IPS-15b (cell line): ENCODE measurements around the gene PSG6.
"Not testable (repeated sequence)": the region's sequence is repeated elsewhere in the genome, so short reads cannot be mapped to it uniquely, and the experiment has no call there.

Experiments
- H3K27me3 ChIP-seq: one replicate; pipeline ENCODE4 v1.6.1; 2013; ENCODE audit warnings: low read length; ENCODE audit not compliant: control insufficient read depth, insufficient read depth
- H3K36me3 ChIP-seq: one replicate; pipeline ENCODE4 v1.6.1; 2013; ENCODE audit warnings: low read length; ENCODE audit not compliant: control insufficient read depth, insufficient read depth
- H3K4me1 ChIP-seq: one replicate; pipeline ENCODE4 v1.6.1; 2013; ENCODE audit warnings: mild to moderate bottlenecking, low read length; ENCODE audit not compliant: control insufficient read depth, insufficient read depth
- H3K4me3 ChIP-seq: one replicate; pipeline ENCODE4 v1.5.1; 2013; ENCODE audit warnings: low read depth, low read length
- H3K9ac ChIP-seq: one replicate; pipeline ENCODE4 v1.6.1; 2013; ENCODE audit warnings: low read depth, mild to moderate bottlenecking, low read length
- H3K9me3 ChIP-seq: one replicate; pipeline ENCODE4 v1.6.1; 2013; ENCODE audit warnings: mild to moderate bottlenecking, low read length; ENCODE audit not compliant: control insufficient read depth, insufficient read depth

The PSG6 gene

DNA sequence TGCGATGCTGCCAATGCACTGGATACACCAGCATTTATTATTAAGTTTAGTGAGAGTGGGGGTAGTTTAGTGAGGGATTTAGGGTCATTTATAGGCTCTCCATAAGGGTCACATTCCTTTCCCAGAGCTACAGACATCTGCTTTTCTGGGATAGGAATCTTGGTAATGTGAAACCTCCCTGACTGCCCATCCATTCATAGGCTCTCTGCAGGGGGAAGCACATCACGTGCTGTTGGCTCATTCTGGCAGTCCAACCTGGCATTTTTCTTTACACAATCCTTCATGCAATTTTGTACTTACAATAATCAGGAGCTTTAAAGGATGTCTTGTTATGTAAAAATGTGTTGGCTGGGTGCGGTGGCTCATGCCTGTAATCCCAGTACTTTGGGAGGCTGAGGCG lies 17.1 kb downstream of the PSG6 start:
- not testable (repeated sequence) for H3K4me1 ChIP-seq

DNA sequence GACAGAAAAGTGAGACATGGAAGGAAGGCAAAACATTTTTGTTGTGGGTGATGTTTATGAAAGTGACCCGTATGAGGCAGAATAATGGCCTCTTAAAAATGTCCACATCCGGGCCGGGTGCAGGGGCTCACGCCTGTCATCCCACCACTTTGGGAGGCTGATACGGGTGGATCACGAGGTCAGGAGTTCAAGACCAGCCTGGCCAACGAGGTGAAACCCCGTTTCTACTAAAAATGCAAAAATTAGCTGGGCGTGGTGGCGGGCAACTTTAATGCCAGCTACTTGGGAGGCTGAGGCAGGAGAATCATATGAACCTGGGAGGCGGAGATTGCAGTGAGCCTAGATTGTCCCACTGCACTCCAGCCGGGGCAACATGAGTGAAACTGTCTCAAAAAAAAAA lies 18.0 kb downstream of the PSG6 start:
- H3K36me3 ChIP-seq, H3K9me3 ChIP-seq, H3K9ac ChIP-seq, H3K4me3 ChIP-seq, H3K27me3 ChIP-seq, H3K4me1 ChIP-seq: not testable (repeated sequence)

More for the DNA sequence above, 17.1 kb downstream of the PSG6 start:
- H3K4me3 ChIP-seq, H3K9me3 ChIP-seq, H3K36me3 ChIP-seq, H3K27me3 ChIP-seq, H3K9ac ChIP-seq: not testable (repeated sequence)

DNA sequence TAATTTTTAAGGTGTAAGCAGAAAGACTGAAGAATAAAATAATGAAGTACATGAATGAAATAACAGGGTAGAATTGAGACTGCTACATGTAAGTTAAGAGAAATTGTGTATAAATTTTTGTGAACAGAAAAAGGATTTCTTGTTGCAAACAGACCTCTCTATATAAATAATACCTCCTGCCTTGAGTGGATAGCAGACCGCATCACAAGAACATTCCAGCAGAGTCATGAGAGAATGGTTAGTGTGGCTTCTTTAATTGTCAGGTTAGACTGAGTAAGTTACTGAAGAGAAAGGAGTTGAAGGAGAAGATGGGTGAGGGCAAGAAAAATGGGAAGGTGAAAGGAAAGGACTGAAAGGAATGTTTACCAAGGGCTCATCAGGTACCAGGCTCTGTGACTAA lies 18.6 kb downstream of the PSG6 start:
- not testable (repeated sequence) for H3K4me3 ChIP-seq, H3K9ac ChIP-seq, H3K27me3 ChIP-seq, H3K4me1 ChIP-seq, H3K9me3 ChIP-seq, H3K36me3 ChIP-seq

DNA sequence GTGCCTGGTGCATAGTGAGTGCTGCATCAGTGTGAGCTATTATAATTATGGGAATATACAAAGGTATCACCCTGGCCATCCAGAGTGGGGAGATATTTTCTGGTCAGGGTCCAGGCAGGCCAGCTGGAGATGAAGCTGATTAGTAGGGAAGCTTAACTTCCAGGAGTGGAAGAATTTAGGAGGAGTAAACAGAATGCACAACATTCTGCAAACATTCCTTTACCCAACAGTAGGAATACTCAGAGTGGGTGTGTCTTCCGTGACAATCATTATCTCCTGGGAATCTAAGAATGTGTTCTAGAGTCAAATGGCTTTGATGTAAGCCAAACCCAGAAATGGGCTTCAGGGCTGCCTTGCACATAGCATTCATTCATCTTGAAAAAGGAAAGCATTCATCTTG lies 19.0 kb downstream of the PSG6 start:
- H3K27me3 ChIP-seq, H3K9me3 ChIP-seq, H3K4me1 ChIP-seq, H3K36me3 ChIP-seq, H3K4me3 ChIP-seq, H3K9ac ChIP-seq: not testable (repeated sequence)

DNA sequence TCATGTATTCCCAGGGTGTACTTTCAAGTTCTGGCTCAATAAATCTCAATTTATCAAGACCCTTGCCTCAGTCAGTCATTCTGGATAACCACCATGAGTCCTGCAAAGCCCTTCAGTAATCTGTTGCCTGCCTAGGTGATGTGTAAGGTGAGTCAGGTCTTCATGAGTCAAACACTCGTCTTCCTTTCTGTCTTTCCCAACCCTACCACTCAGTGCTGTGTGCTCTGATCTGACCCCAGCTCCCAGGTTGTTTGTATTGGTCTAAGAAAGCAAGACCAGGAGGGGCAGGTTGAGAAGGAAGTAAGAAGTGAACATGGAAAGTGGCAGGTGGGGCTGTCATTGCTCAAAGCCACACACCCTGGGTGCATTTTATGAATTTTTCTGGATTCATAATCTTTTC lies 20.0 kb downstream of the PSG6 start:
- not testable (repeated sequence) for H3K4me3 ChIP-seq, H3K27me3 ChIP-seq, H3K4me1 ChIP-seq, H3K36me3 ChIP-seq, H3K9ac ChIP-seq, H3K9me3 ChIP-seq

- not testable (repeated sequence) for H3K27me3 ChIP-seq, H3K9ac ChIP-seq, H3K36me3 ChIP-seq
Observed at GRCh38 chr19:42890446-42890845, 27.2 kb downstream of the PSG6 start.

DNA sequence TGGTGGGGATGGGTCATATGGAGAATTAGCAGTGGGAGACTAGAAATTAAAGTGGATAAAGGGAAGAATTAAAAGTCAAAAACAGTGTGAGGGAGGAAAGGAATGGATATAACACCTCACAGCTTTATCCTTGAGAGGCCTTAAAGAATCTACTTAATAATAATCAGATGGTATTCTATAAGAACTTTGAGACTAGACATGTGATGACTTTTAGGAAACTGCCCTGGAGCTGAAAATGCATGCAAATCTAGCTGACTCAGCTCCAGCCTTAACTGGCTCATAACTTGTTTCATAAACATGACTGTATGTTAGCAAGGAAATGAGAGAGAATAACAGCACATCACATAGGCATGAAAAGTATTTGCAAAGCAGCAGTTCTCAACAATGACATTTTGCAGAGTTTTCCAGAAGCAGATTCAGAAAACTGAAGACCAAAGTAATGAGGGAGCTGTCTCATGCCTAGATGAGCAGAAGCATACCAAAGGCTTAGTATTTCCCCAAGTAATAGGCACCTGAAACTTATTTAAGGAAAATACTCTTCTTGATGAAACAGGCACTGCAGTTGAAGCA lies 29.7 kb downstream of the PSG6 start:
- not testable (repeated sequence) for H3K9me3 ChIP-seq, H3K4me3 ChIP-seq, H3K27me3 ChIP-seq, H3K4me1 ChIP-seq, H3K36me3 ChIP-seq, H3K9ac ChIP-seq

More at GRCh38 chr19:42890446-42890845, 27.2 kb downstream of the PSG6 start:
- not testable (repeated sequence) for H3K4me1 ChIP-seq, H3K9me3 ChIP-seq, H3K4me3 ChIP-seq

DNA sequence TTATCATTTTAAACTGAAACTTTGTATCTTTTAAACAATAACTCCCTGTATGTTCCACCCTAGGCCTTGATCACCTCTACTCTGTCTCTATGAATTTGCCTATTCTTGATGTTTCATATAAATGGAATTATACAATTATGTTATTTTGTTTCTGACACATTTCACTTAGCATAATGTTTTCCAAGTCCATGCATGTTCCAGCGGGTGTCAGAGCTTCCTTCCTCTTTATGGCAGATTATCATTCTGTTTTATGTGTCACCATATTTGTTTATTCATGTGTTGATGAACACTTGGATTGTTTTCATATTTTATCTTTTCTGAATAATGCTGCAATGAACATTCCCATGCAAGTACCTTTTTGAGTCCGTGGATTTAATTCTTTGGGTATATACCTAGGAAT lies 35.0 kb downstream of the PSG6 start:
- not testable (repeated sequence) for H3K36me3 ChIP-seq, H3K27me3 ChIP-seq, H3K9me3 ChIP-seq, H3K9ac ChIP-seq, H3K4me1 ChIP-seq, H3K4me3 ChIP-seq

DNA sequence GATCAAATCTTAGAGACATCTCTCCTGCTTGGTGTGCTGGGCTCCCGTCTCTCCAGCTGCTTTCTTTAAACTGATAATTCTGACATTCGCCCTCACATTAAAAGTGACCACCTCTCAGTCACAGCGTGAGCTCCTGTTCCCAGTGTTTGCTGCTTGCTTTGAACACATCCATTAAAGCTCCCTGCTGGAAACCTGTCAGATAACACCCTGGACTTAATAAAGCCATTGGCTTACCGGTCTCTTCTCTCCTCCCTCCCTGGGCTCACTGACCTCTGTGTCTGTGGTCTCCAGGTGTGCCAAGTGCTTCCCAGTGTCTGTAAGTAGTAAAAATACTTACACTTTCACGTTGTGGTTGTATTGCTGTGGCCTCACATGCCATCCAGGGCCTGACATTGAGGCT lies 35.7 kb downstream of the PSG6 start:
- H3K36me3 ChIP-seq, H3K4me3 ChIP-seq, H3K9me3 ChIP-seq: not testable (repeated sequence)

GRCh38 chr19:42881279-42881678 lies 36.4 kb downstream of the PSG6 start:
- H3K27me3 ChIP-seq, H3K9me3 ChIP-seq, H3K4me3 ChIP-seq, H3K4me1 ChIP-seq, H3K36me3 ChIP-seq, H3K9ac ChIP-seq: not testable (repeated sequence)

More for the DNA sequence above, 35.7 kb downstream of the PSG6 start:
- H3K9ac ChIP-seq, H3K4me1 ChIP-seq, H3K27me3 ChIP-seq: not testable (repeated sequence)

DNA sequence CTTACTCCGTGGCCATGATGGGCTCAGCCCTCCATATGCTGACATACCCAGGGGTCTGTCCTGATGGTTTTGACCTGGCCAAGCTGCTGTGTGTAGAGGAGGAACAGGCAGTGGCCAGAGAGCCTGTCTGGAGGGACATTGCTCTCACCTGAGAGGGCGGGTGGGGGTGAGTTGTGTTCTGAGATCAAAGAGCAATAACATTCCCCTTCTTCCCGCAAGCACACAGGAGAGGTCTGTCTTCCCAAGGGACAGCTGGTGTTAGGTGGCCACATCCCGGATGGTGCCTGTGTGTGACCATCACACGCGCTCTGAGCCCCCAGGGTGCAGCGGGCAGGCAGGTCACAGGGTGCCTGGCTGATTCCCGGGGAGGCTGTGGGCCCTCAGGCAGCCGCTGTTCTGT lies 37.1 kb downstream of the PSG6 start:
- H3K4me1 ChIP-seq, H3K4me3 ChIP-seq, H3K9me3 ChIP-seq, H3K9ac ChIP-seq, H3K36me3 ChIP-seq, H3K27me3 ChIP-seq: not testable (repeated sequence)

GRCh38 chr19:42879613-42880012 lies 38.1 kb downstream of the PSG6 start, which contains the start of gene PSG1:
PSG1 (minus strand) TSS chr19:42879713; CDS start chr19:42879581, 132 bp downstream.
- no peak within 1 kb of the TSS for H3K4me3 ChIP-seq
- H3K9me3 ChIP-seq: no peaks in the 10 kb centered on the region
- H3K4me1 ChIP-seq: no peaks in the 10 kb centered on the region
- no peak within 1 kb of the TSS for H3K9ac ChIP-seq
- no peaks in the 10 kb centered on the region for H3K27me3 ChIP-seq
- no peaks in the 10 kb centered on the region for H3K36me3 ChIP-seq

DNA sequence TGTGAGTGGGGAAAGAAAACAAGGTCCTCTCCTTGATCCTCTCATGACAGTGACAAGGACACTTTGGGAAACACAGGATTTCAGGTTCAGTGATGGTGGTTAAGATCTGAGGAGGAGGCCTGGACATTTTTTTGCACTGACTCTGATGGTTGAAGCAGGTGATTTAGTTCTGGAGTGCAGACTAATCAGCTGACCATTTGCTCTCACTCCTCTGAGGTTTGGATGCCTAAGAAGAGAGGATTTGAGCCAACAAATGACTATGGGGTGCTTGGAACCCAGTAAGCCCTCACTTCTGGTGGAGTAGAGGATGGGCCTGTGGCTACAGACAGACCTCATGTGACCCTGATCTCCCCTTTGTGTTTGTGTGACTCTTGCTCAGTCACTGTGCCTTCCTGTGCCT lies 41.1 kb downstream of the PSG6 start:
- not testable (repeated sequence) for H3K9ac ChIP-seq, H3K36me3 ChIP-seq, H3K4me1 ChIP-seq, H3K9me3 ChIP-seq, H3K4me3 ChIP-seq, H3K27me3 ChIP-seq
